Stimulated activated CD4-positive, alpha-beta T cell treated with anti-CD3 and anti-CD28 coated beads, Interleukin-1b, Interleukin-23, amount 100 ng/mL, for 24 hours (primary cell): Measurements from ENCODE around the gene ATP8B4.

Experiments used
- DNase-seq, 4 experiments: peaks; one replicate each; pipeline ENCODE4 v3.0.0-alpha.2; 2020; ENCODE audit warnings: low read depth in 4 of 4, low spot score in 1 of 4

Gene ATP8B4

GRCh38 chr15:50028326-50028725 is 90.7 kb downstream of the ATP8B4 start:
- no peak for DNase-seq

- DNase-seq: no peak
Measured at GRCh38 chr15:50024281-50024680, 94.8 kb downstream of the ATP8B4 start.

GRCh38 chr15:50018491-50018890 is 100.5 kb downstream of the ATP8B4 start:
- no peak for DNase-seq

GRCh38 chr15:50017522-50017921 is 101.5 kb downstream of the ATP8B4 start:
- no peak for DNase-seq

GRCh38 chr15:50016951-50017350 is 102.1 kb downstream of the ATP8B4 start:
- DNase-seq: no peak

- no peak for DNase-seq
Measured at GRCh38 chr15:50012790-50013189, 106.2 kb downstream of the ATP8B4 start.

GRCh38 chr15:50009634-50010033 is 109.4 kb downstream of the ATP8B4 start:
- DNase-seq: no peak

- DNase-seq: peak; percentile 1 to 31 (median 16)
Measured at GRCh38 chr15:50003786-50004334, 115.2 kb downstream of the ATP8B4 start.

GRCh38 chr15:49991587-49991986 is 127.4 kb downstream of the ATP8B4 start:
- no peak for DNase-seq

GRCh38 chr15:49990835-49991545 is 128.0 kb downstream of the ATP8B4 start:
- no peak for DNase-seq

- DNase-seq: no peak
Measured at GRCh38 chr15:49989498-49989897, 129.5 kb downstream of the ATP8B4 start.

- DNase-seq: no peak
Measured at GRCh38 chr15:49988766-49989165, 130.3 kb downstream of the ATP8B4 start.

- no peak for DNase-seq
Measured at GRCh38 chr15:49987896-49988295, 131.1 kb downstream of the ATP8B4 start.

- DNase-seq: no peak
Measured at GRCh38 chr15:49987198-49987785, 131.7 kb downstream of the ATP8B4 start.

GRCh38 chr15:49986326-49986725 is 132.7 kb downstream of the ATP8B4 start:
- no peak for DNase-seq

- no peak for DNase-seq
Measured at GRCh38 chr15:49985463-49985862, 133.6 kb downstream of the ATP8B4 start.

GRCh38 chr15:49984436-49984835 is 134.6 kb downstream of the ATP8B4 start:
- DNase-seq: no peak

- DNase-seq: no peak
Measured at GRCh38 chr15:49982584-49982983, 136.4 kb downstream of the ATP8B4 start.

- no peak for DNase-seq
Measured at GRCh38 chr15:49979705-49980382, 139.2 kb downstream of the ATP8B4 start.

GRCh38 chr15:49978121-49978520 is 140.9 kb downstream of the ATP8B4 start:
- DNase-seq: no peak

GRCh38 chr15:49977306-49977705 is 141.7 kb downstream of the ATP8B4 start:
- no peak for DNase-seq

- DNase-seq: no peak
Measured at GRCh38 chr15:49964551-49964950, 154.5 kb downstream of the ATP8B4 start.
